Gastroesophageal sphincter (tissue), 4 donors: Measurements from ENCODE around the gene FUT8. TPM values are rescaled to one million over a fixed set of nuclear protein-coding genes. Genes with fewer than 3 reads are reported as not detected.
"Not testable (repeated sequence)": the region's sequence is repeated elsewhere in the genome, so short reads cannot be mapped to it uniquely, and the experiment has no call there.

Experiments used
- ATAC-seq: fragments of 150-250 bp; one replicate; pipeline ENCODE4 v1.9.1; 2016; ENCODE audit warnings: mild to moderate bottlenecking, moderate library complexity
- H3K27ac ChIP-seq, 4 donors: fragments of 200-600 bp; sonication (generic) in 3 of 4; 1 replicate in 3 of 4; 2 replicates in 1 of 4; pipeline ENCODE4 v1.5.1; 2016 to 2019
- H3K27me3 ChIP-seq: fragments of 200-600 bp; sonication (generic); one replicate; pipeline ENCODE4 v1.5.1; 2019
- H3K36me3 ChIP-seq, 2 donors: fragments of 200-600 bp; sonication (generic); one replicate each; pipeline ENCODE4 v1.5.1; 2019; ENCODE audit warnings: control low read depth in 1 of 2
- H3K4me1 ChIP-seq, 3 donors: fragments of 200-600 bp; sonication (generic); 1 replicate in 2 of 3; 2 replicates in 1 of 3; pipeline ENCODE4 v1.5.1; 2016 to 2019; ENCODE audit warnings: control low read depth in 2 of 3
- H3K4me3 ChIP-seq, 2 donors: fragments of 200-600 bp; sonication (generic); one replicate each; pipeline ENCODE4 v1.5.1; 2019; ENCODE audit warnings: mild to moderate bottlenecking in 1 of 2, moderate library complexity in 1 of 2
- H3K9me3 ChIP-seq, 3 donors: fragments of 200-600 bp; sonication (generic); one replicate each; pipeline ENCODE4 v1.5.1; 2017 to 2019; ENCODE audit warnings: control low read depth in 2 of 3
- EP300 ChIP-seq: sonication (generic); formaldehyde crosslinking; IDR thresholded peaks from one replicate; pipeline ENCODE4 v1.6.1; 2017; ENCODE audit warnings: antibody characterized with exemption, mild to moderate bottlenecking
- POLR2A ChIP-seq, 2 donors: fragments of 450-650 bp; IDR thresholded peaks; one replicate each; pipeline ENCODE4 v1.6.1; 2017; ENCODE audit warnings: antibody characterized with exemption in 2 of 2, mild to moderate bottlenecking in 2 of 2, moderate library complexity in 1 of 2
- POLR2AphosphoS5 ChIP-seq: sonication (generic); formaldehyde crosslinking; IDR thresholded peaks from one replicate; pipeline ENCODE4 v1.6.1; 2017; ENCODE audit warnings: antibody characterized with exemption
- WGBS, 2 donors: methylation state at CpG; one replicate each; pipeline ENCODE4 v1.1.5; 2018; ENCODE audit warnings: low coverage in 1 of 2; 5-methylcytosine and 5-hydroxymethylcytosine counted together
- total RNA-seq, 4 donors: library from RNA; depleted of rRNA; stranded (reverse); fragments of >200 nt; gene quantifications; one replicate each; pipeline ENCODE4 v1.1.0, GENCODE V29; 2016
- TF ChIP-seq, protein P1 (sequence below), 4 experiments: fragments of 200-600 bp in 2 of 4; fragments of 450-650 bp in 2 of 4; sonication (generic) in 1 of 4; IDR thresholded peaks; one replicate each; pipeline ENCODE4 v1.5.1; 2017 to 2019; ENCODE audit warnings: antibody characterized with exemption in 4 of 4, mild to moderate bottlenecking in 2 of 4, moderate library complexity in 2 of 4

FUT8 gene
- total RNA-seq, 4 donors from 2014 or later: 16.9 to 35.2 (median 30.8) TPM

DNA sequence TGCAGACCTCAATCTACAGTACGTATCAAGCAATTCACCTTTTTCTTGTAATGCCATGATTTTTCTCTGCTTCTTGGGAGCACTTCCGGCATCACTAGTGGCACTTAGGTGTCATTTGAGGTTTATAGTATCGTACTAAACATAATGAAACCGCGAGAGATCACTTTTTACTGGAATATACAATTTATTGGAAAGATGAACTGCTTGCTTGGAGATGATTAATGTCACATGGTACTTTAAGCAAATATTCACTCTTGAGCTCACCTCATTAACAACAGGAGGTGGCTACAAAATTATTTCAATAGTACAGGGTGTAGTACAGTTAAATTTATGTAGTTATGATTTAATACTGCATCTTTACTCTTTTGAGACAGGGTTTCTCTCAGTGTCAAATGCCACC lies 11.5 kb downstream of the FUT8 start:
- H3K27ac ChIP-seq: no peak overlapping the region
- no peaks in the 10 kb centered on the region for H3K9me3 ChIP-seq
- 86 to 89% methylated on average over 4 to 5 of the region's 5 CpGs for WGBS, 2 donors
- H3K27me3 ChIP-seq: no peaks in the 10 kb centered on the region
- no peak for ATAC-seq
- no peaks in the 10 kb centered on the region for H3K4me1 ChIP-seq
- H3K4me3 ChIP-seq: no peak overlapping the region
- TF ChIP-seq POLR2A (IDR thresholded peaks at IDR 0.05): no peak
- TF ChIP-seq, protein P1, sequence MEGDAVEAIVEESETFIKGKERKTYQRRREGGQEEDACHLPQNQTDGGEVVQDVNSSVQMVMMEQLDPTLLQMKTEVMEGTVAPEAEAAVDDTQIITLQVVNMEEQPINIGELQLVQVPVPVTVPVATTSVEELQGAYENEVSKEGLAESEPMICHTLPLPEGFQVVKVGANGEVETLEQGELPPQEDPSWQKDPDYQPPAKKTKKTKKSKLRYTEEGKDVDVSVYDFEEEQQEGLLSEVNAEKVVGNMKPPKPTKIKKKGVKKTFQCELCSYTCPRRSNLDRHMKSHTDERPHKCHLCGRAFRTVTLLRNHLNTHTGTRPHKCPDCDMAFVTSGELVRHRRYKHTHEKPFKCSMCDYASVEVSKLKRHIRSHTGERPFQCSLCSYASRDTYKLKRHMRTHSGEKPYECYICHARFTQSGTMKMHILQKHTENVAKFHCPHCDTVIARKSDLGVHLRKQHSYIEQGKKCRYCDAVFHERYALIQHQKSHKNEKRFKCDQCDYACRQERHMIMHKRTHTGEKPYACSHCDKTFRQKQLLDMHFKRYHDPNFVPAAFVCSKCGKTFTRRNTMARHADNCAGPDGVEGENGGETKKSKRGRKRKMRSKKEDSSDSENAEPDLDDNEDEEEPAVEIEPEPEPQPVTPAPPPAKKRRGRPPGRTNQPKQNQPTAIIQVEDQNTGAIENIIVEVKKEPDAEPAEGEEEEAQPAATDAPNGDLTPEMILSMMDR (IDR thresholded peaks at IDR 0.05): no peak
- no peak for TF ChIP-seq EP300
- TF ChIP-seq POLR2AphosphoS5: no peak
- H3K36me3 ChIP-seq: no peaks in the 10 kb centered on the region

DNA sequence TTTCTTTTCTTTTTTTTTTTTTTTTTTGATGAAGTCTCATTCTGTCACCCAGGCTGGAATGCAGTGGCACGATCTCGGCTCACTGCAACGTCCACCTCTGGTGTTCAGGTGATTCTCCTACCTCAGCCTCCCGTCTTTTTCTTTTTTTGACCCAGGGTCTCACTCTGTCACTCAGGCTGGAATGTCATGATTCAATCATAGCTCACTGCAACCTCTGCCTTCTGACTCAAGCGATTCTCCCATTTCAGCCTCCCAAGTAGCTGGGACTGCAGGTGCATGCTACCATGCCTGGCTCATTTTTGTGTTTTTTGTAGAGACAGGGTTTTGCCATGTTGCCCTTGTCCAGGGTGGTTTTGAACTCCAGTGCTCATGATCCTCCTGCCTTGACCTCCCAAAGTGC lies 12.0 kb downstream of the FUT8 start:
- no peaks in the 10 kb centered on the region for H3K9me3 ChIP-seq
- H3K27ac ChIP-seq: no peak overlapping the region
- H3K4me3 ChIP-seq: no peak overlapping the region
- no peaks in the 10 kb centered on the region for H3K27me3 ChIP-seq
- 98% methylated on average over 5 of the region's 5 CpGs; no CpG with 5 or more reads in 1 of the 2 donors for WGBS, 2 donors
- no peak for ATAC-seq
- no peaks in the 10 kb centered on the region for H3K36me3 ChIP-seq
- TF ChIP-seq, protein P1 (IDR thresholded peaks at IDR 0.05): no peak
- no peak for TF ChIP-seq POLR2AphosphoS5
- TF ChIP-seq POLR2A (IDR thresholded peaks at IDR 0.05): no peak
- no peak for TF ChIP-seq EP300
- no peaks in the 10 kb centered on the region for H3K4me1 ChIP-seq

DNA sequence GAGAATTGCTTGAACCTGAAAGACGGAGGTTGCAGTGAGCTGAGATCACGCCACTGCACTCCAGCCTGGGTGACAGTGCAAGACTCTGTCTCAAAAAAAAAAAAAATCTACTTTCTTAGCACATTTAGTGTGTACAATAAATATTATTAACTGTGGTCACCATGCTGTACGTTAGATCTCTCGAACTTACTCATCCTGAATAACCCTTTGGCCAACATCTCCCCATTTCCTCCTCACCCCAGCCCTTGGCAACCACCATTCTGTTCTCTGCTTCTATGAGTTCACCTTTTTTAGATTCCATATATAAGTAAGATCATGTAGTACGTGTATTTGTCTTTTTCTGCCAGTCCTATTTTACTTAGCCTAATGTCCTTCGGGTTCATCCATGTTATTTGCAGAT lies 13.4 kb downstream of the FUT8 start:
- TF ChIP-seq, protein P1 (IDR thresholded peaks at IDR 0.05): no peak
- TF ChIP-seq POLR2A (IDR thresholded peaks at IDR 0.05) (no peak), EP300 (no peak), POLR2AphosphoS5 (no peak)
- WGBS, 2 donors: 79 to 96% methylated on average over 5 of the region's 6 CpGs
- no peaks in the 10 kb centered on the region for H3K36me3 ChIP-seq
- no peaks in the 10 kb centered on the region for H3K4me1 ChIP-seq
- H3K9me3 ChIP-seq: no peaks in the 10 kb centered on the region
- no peak overlapping the region for H3K27ac ChIP-seq
- H3K27me3 ChIP-seq: no peaks in the 10 kb centered on the region
- ATAC-seq: no peak
- H3K4me3 ChIP-seq: no peak overlapping the region

DNA sequence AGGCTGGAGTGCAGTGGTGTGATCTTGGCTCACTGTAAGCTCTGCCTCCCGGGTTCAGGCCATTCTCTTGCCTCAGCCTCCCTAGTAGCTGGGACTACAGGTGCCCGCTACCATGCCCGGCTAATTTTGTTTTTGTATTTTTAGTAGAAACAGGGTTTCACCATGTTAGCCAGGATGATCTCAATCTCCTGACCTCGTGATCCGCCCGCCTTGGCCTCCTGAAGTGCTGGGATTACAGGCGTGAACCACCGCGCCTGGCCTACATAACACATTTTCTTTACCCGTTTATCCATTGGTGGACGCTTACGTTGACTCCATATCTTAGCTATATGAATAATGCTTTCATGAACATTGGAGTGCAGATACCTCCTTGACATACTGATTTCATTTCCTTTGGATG lies 14.4 kb downstream of the FUT8 start:
- not testable (repeated sequence) for H3K27ac ChIP-seq, H3K36me3 ChIP-seq, H3K4me3 ChIP-seq

DNA sequence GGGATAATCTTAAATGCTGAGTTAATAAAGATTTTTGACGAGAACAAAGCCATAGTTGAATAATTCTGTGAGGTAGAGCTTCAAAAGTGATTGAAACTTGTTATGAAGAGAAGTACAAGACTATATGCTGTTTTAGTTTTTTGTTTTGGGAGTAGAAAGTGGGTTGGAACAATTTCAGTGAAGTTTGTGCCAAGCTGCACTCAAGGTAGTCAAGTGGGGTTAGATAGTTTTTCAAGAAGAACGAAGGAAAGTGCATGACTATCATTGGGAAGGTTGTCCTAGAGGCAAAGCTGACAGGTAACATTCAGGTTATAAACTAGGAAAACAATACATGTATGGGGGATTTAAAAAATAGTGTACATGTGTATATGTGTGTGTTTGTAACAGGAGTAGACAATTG lies 16.2 kb downstream of the FUT8 start:
- Histone ChIP-seq H3K4me1 (peaks cover 0 to 14% (median 0%) of the 10 kb centered on the region in 3 donors), H3K9me3 (no peaks in the 10 kb centered on the region), H3K27ac (no peak overlapping the region), H3K4me3 (no peak overlapping the region), H3K27me3 (no peaks in the 10 kb centered on the region), H3K36me3 (no peaks in the 10 kb centered on the region)
- ATAC-seq: no peak
- WGBS, 2 donors: 96 to 100% methylated on average over 2 of the region's 2 CpGs
- TF ChIP-seq, protein P1 (IDR thresholded peaks at IDR 0.05): no peak

More for the DNA sequence above, 14.4 kb downstream of the FUT8 start:
- not testable (repeated sequence) for H3K27me3 ChIP-seq, H3K4me1 ChIP-seq, ATAC-seq, H3K9me3 ChIP-seq
- 98 to 100% methylated on average over 8 to 10 of the region's 12 CpGs for WGBS, 2 donors

DNA sequence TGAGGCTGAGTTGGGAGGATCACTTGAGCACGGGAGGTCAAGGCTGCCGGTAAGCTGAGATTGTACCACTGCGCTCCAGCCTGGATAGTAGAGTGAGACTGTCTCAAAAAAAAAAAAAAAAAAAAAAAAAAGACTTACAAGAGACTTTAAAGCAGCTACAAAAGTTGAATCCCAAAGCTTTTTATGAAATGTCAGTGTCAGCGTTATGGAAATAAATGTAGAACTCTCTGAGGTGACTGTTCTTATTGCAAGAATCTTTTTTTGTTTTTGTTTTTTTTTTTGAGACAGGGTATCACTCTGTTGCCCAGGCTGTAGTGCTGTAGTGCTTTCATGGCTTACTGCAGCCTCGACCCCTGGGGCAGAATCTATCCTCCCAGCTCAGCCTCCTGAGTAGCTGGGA lies 17.2 kb downstream of the FUT8 start:
- TF ChIP-seq, protein P1 (IDR thresholded peaks at IDR 0.05): no peak
- TF ChIP-seq POLR2A (IDR thresholded peaks at IDR 0.05) (no peak), EP300 (no peak), POLR2AphosphoS5 (no peak)
- Histone ChIP-seq H3K27me3 (no peaks in the 10 kb centered on the region), H3K36me3 (no peaks in the 10 kb centered on the region), H3K27ac (no peak overlapping the region), H3K4me3 (no peak overlapping the region), H3K9me3 (no peaks in the 10 kb centered on the region), H3K4me1 (peaks cover 0 to 25% (median 0%) of the 10 kb centered on the region in 3 donors)
- ATAC-seq: no peak
- 99 to 100% methylated on average over 4 of the region's 5 CpGs for WGBS, 2 donors
